Fibroblast of villous mesenchyme (primary cell): ENCODE measurements around the gene CHMP3. TPM values are rescaled to one million over a fixed set of nuclear protein-coding genes. Genes with fewer than 3 reads are reported as not detected.

Experiments
- DNase-seq: peaks from one replicate; pipeline ENCODE4 v3.0.0-alpha.2; 2010; ENCODE audit warnings: low read depth
- H3K4me3 ChIP-seq: 2 replicates; pipeline ENCODE4 v1.5.1; 2011; ENCODE audit warnings: low read depth, mild to moderate bottlenecking, low read length
- CTCF ChIP-seq: IDR thresholded peaks from 2 replicates; pipeline ENCODE4 v1.5.1; 2012; ENCODE audit warnings: low read depth, mild to moderate bottlenecking, low read length; ENCODE audit not compliant: insufficient read depth
- total RNA-seq: library from RNA; depleted of rRNA; stranded (reverse); fragments of >200 nt; gene quantifications from 2 replicates; pipeline ENCODE4 v1.2.3, GENCODE V29; 2012

CHMP3 gene
- 50.6 and 62.2 TPM in 2 replicates for total RNA-seq

DNA sequence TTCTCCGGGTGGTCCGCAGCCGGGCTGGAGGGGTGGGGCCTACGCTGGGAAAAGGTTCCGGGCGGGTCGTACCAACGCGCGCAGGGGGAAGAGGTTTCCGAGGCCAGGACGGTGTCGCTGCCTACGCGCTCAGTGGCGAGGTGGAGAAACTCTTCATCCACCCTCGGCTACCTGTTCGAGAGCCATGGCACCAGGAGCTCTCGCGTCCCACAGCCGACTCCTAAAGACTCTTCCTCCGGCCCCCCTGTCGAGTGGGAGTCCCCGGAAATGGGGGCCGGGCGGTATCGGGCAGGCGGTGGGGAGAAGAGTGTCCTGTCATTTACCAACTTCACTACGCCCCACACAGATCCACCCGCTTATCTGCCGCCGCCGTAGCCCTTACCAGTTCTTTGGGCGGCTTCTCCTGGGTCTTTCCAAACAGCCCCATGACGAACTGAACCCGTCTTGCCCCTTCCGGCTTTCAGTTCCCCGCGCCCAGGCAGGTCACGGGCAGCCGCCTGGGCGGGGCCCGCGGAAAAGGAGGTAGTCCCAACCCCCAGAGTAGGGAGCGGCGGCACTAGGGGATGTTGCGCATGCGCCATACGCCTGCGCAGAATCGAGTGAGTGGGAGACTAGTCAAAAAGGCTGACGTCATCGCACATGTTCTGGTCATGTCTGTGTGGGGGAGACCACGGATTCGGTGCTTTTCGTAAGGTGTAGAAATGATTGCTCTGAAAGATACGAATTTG, at the start of gene CHMP3:
Gene CHMP3, minus strand, starts transcription at position 522 of the 728 bp plus-strand sequence. Its CDS starts 95 bp downstream, at position 427.
- no peak for TF ChIP-seq CTCF
- peak within 1 kb of the TSS; percentile 77 for H3K4me3 ChIP-seq

DNA sequence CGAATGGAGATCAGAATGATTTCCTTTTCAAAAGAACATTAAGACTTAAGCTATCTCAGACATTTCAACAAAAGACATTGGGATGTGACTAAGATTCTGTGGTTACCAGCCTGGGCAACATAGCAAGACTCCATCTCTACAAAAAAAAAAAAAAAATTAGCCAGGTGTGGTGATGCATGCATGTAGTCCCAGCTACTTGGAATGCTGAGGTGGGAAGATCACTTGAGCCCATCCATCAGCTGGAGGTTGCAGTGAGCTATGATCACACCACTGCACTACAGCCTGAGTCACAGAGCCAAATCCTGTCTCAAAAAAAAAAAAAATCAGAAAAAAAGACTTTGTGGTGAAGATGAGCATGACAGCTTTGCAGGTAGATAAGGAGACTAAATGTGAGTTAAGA, 47.6 kb upstream of the CHMP3 start:
- no peak for DNase-seq
- TF ChIP-seq CTCF, result no peak

More for the DNA sequence above, at the start of gene CHMP3:
- DNase-seq, result peak; percentile 97

GRCh38 chr2:86608832-86609410, 45.7 kb upstream of the CHMP3 start:
- no peak for TF ChIP-seq CTCF
- DNase-seq, result no peak
- no peak overlapping the region for H3K4me3 ChIP-seq

More for the DNA sequence above, 47.6 kb upstream of the CHMP3 start:
- H3K4me3 ChIP-seq, result no peak overlapping the region

GRCh38 chr2:86603905-86604304, 40.7 kb upstream of the CHMP3 start:
- no peak for TF ChIP-seq CTCF
- DNase-seq, result no peak

DNA sequence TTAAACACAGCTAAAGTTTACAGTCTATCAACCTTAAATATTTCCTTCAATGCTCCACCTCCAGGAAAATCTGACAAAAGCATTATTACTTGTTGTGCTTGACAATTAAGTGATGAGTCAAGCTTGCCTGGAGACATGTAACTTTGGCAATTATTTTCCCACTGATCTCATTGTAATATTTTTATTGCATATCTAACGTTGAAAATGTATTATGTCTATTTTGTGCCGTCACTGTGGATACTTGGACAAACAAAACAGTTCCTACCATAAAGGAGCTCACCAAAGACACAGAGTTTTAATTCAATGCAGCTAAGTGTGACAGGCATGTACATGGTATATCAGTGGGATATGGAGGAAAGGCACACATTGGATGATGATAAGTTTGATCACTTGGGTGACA, 35.7 kb upstream of the CHMP3 start:
- no peak overlapping the region for H3K4me3 ChIP-seq
- DNase-seq, result no peak
- TF ChIP-seq CTCF, result no peak

More at GRCh38 chr2:86603905-86604304, 40.7 kb upstream of the CHMP3 start:
- no peak overlapping the region for H3K4me3 ChIP-seq

- no peak for TF ChIP-seq CTCF
- DNase-seq, result no peak
- H3K4me3 ChIP-seq, result no peak overlapping the region
Measured at GRCh38 chr2:86596118-86596517, 32.9 kb upstream of the CHMP3 start.

DNA sequence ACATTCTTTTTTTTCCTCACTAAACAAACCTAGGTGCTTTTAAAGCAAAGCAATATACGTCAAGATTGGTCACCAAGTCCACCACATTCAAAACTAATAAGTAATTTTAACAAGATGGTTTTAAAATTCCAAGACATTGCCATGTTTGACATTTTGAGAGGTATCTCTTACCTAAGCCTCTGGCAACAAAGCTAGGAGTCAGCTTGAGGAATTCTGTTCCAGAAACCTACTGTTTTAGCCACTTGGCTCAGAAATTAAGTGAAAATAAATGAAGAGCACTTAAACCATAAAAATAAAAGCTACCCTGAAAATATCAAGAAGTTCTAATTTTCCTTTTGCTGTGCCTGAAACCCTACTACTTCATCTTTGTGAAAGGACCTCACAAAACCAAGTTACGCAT, 30.0 kb upstream of the CHMP3 start:
- H3K4me3 ChIP-seq, result no peak overlapping the region
- TF ChIP-seq CTCF, result no peak
- no peak for DNase-seq
